ENCODE data around the gene KPNA3. TPM values are rescaled to one million over a fixed set of nuclear protein-coding genes. Genes with fewer than 3 reads are reported as not detected.

KPNA3 gene
- total RNA-seq, 2 experiments from 2014 or later: 35.3 to 47.9 TPM

- ATAC-seq (no peak), DNase-seq (no peak)
- Mint-ChIP-seq H3K36me3 (peaks cover 34% of the 10 kb centered on the region), H3K27ac (no peak overlapping the region), H3K4me3 (no peak overlapping the region), H3K27me3 (no peaks in the 10 kb centered on the region), H3K4me1 (peaks cover 17% of the 10 kb centered on the region), H3K9me3 (ENCODE audit: low read depth) (no peaks in the 10 kb centered on the region)
- CTCF ChIA-PET: interaction anchor here (1.1 kb wide), 1 partner anchor 109 kb away, joined by 3 read pairs; no protein-coding TSS in a partner anchor
Measured at GRCh38 chr13:49760558-49760957, 31.9 kb downstream of the KPNA3 start.

- no peaks in the 10 kb centered on the region for H3K9me3 Mint-ChIP-seq (ENCODE audit: low read depth)
- no peak for DNase-seq
- no peaks in the 10 kb centered on the region for H3K27me3 Mint-ChIP-seq
- ATAC-seq: no peak
- CTCF ChIA-PET: interaction anchor here (1.3 kb wide), 1 partner anchor 33 kb away, joined by 3 read pairs; the partner anchor contains the start of gene KPNA3
- peaks cover 17% of the 10 kb centered on the region for H3K4me1 Mint-ChIP-seq
- peaks cover 33% of the 10 kb centered on the region for H3K36me3 Mint-ChIP-seq
- no peak overlapping the region for H3K27ac Mint-ChIP-seq
- no peak overlapping the region for H3K4me3 Mint-ChIP-seq
Measured at GRCh38 chr13:49759503-49759902, 33.0 kb downstream of the KPNA3 start.

GRCh38 chr13:49756263-49756662, 36.2 kb downstream of the KPNA3 start:
- DNase-seq: no peak
- ATAC-seq: no peak
- CTCF ChIA-PET: interaction anchor here (1.6 kb wide), 1 partner anchor 28 kb away, joined by 3 read pairs; no protein-coding TSS in a partner anchor
- Mint-ChIP-seq H3K4me3 (no peak overlapping the region), H3K27ac (no peak overlapping the region), H3K4me1 (peaks cover 27% of the 10 kb centered on the region), H3K27me3 (no peaks in the 10 kb centered on the region), H3K36me3 (peaks cover 30% of the 10 kb centered on the region), H3K9me3 (ENCODE audit: low read depth) (no peaks in the 10 kb centered on the region)

GRCh38 chr13:49754146-49754545, 38.3 kb downstream of the KPNA3 start:
- CTCF ChIA-PET: interaction anchor here (1.2 kb wide), 1 partner anchor 48 kb away, joined by 3 read pairs; no protein-coding TSS in a partner anchor
- H3K4me1 Mint-ChIP-seq: peaks cover 13% of the 10 kb centered on the region
- DNase-seq (no peak), ATAC-seq (no peak)
- H3K4me3 Mint-ChIP-seq: no peak overlapping the region
- no peaks in the 10 kb centered on the region for H3K9me3 Mint-ChIP-seq (ENCODE audit: low read depth)
- no peaks in the 10 kb centered on the region for H3K27me3 Mint-ChIP-seq
- peaks cover 21% of the 10 kb centered on the region for H3K36me3 Mint-ChIP-seq
- H3K27ac Mint-ChIP-seq: no peak overlapping the region

- CTCF ChIA-PET: interaction anchor here (1.1 kb wide), 1 partner anchor 510 kb away, joined by 5 read pairs; no protein-coding TSS in a partner anchor
- Mint-ChIP-seq H3K27ac (no peak overlapping the region), H3K36me3 (peaks cover 23% of the 10 kb centered on the region), H3K4me3 (no peak overlapping the region), H3K4me1 (peaks cover 10% of the 10 kb centered on the region), H3K9me3 (ENCODE audit: low read depth) (no peaks in the 10 kb centered on the region), H3K27me3 (no peaks in the 10 kb centered on the region)
- ATAC-seq: no peak
- DNase-seq: no peak
Measured at GRCh38 chr13:49749848-49750247, 42.6 kb downstream of the KPNA3 start.

- DNase-seq (no peak), ATAC-seq (no peak)
- CTCF ChIA-PET: interaction anchor here (0.6 kb wide), 1 partner anchor 104 kb away, joined by 3 read pairs; no protein-coding TSS in a partner anchor
- Mint-ChIP-seq H3K27ac (no peak overlapping the region), H3K4me3 (no peak overlapping the region), H3K4me1 (no peaks in the 10 kb centered on the region), H3K36me3 (peaks cover 19% of the 10 kb centered on the region), H3K9me3 (ENCODE audit: low read depth) (no peaks in the 10 kb centered on the region), H3K27me3 (no peaks in the 10 kb centered on the region)
Measured at GRCh38 chr13:49746111-49746510, 46.4 kb downstream of the KPNA3 start.

GRCh38 chr13:49740870-49741269, 51.6 kb downstream of the KPNA3 start:
- Mint-ChIP-seq H3K36me3 (peaks cover 25% of the 10 kb centered on the region), H3K4me1 (no peaks in the 10 kb centered on the region), H3K4me3 (no peak overlapping the region), H3K27me3 (no peaks in the 10 kb centered on the region), H3K27ac (no peak overlapping the region), H3K9me3 (ENCODE audit: low read depth) (no peaks in the 10 kb centered on the region)
- no peak for DNase-seq
- CTCF ChIA-PET: no interaction called here
- ATAC-seq: no peak

GRCh38 chr13:49739498-49740187, 52.8 kb downstream of the KPNA3 start:
- Mint-ChIP-seq H3K9me3 (ENCODE audit: low read depth) (no peaks in the 10 kb centered on the region), H3K36me3 (peaks cover 19% of the 10 kb centered on the region), H3K27ac (no peak overlapping the region), H3K4me3 (no peak overlapping the region), H3K4me1 (no peaks in the 10 kb centered on the region), H3K27me3 (no peaks in the 10 kb centered on the region)
- no peak for DNase-seq
- CTCF ChIA-PET: interaction anchor here (0.9 kb wide), 1 partner anchor 53 kb away, joined by 3 read pairs; no protein-coding TSS in a partner anchor
- no peak for ATAC-seq

GRCh38 chr13:49733181-49733951, 59.1 kb downstream of the KPNA3 start:
- ATAC-seq (no peak), DNase-seq (no peak)
- CTCF ChIA-PET: interaction anchor here (0.5 kb wide), 1 partner anchor 227 kb away, joined by 3 read pairs; no protein-coding TSS in a partner anchor
- no peaks in the 10 kb centered on the region for H3K27me3 Mint-ChIP-seq
- H3K27ac Mint-ChIP-seq: no peak overlapping the region
- H3K9me3 Mint-ChIP-seq (ENCODE audit: low read depth): no peaks in the 10 kb centered on the region
- H3K36me3 Mint-ChIP-seq: peaks cover 8% of the 10 kb centered on the region
- no peak overlapping the region for H3K4me3 Mint-ChIP-seq
- H3K4me1 Mint-ChIP-seq: no peaks in the 10 kb centered on the region

GRCh38 chr13:49731766-49732165, 60.7 kb downstream of the KPNA3 start:
- H3K27ac Mint-ChIP-seq: no peak overlapping the region
- ATAC-seq: no peak
- CTCF ChIA-PET: no interaction called here
- no peak for DNase-seq
- no peaks in the 10 kb centered on the region for H3K27me3 Mint-ChIP-seq
- H3K36me3 Mint-ChIP-seq: peaks cover 18% of the 10 kb centered on the region
- H3K4me3 Mint-ChIP-seq: no peak overlapping the region
- no peaks in the 10 kb centered on the region for H3K4me1 Mint-ChIP-seq
- no peaks in the 10 kb centered on the region for H3K9me3 Mint-ChIP-seq (ENCODE audit: low read depth)

GRCh38 chr13:49716615-49717014, 75.9 kb downstream of the KPNA3 start:
- Mint-ChIP-seq H3K4me1 (no peaks in the 10 kb centered on the region), H3K4me3 (no peak overlapping the region), H3K27ac (no peak overlapping the region), H3K27me3 (no peaks in the 10 kb centered on the region), H3K36me3 (peaks cover 60% of the 10 kb centered on the region), H3K9me3 (ENCODE audit: low read depth) (peaks cover 10% of the 10 kb centered on the region)
- DNase-seq: no peak
- CTCF ChIA-PET: no interaction called here
- no peak for ATAC-seq

- Mint-ChIP-seq H3K36me3 (peaks cover 66% of the 10 kb centered on the region), H3K4me3 (no peak overlapping the region)
- CTCF ChIA-PET: no interaction called here
Measured at GRCh38 chr13:49714757-49715156, 77.7 kb downstream of the KPNA3 start.

GRCh38 chr13:49711218-49711863, 81.1 kb downstream of the KPNA3 start:
- Mint-ChIP-seq H3K4me3 (no peak overlapping the region), H3K27ac (no peak overlapping the region), H3K27me3 (no peaks in the 10 kb centered on the region), H3K9me3 (ENCODE audit: low read depth) (peaks cover 7% of the 10 kb centered on the region), H3K36me3 (peaks cover 56% of the 10 kb centered on the region), H3K4me1 (no peaks in the 10 kb centered on the region)
- CTCF ChIA-PET: no interaction called here
- DNase-seq (no peak), ATAC-seq (no peak)

More at GRCh38 chr13:49714757-49715156, 77.7 kb downstream of the KPNA3 start:
- Mint-ChIP-seq H3K27me3 (no peaks in the 10 kb centered on the region), H3K27ac (no peak overlapping the region), H3K9me3 (ENCODE audit: low read depth) (peaks cover 10% of the 10 kb centered on the region), H3K4me1 (no peaks in the 10 kb centered on the region)
- ATAC-seq: no peak
- no peak for DNase-seq

All from activated CD8-positive, alpha-beta memory T cell treated with anti-CD3 and anti-CD28 coated beads, Interleukin-2, amount 10 ng/mL, durations not matched to agents 7 days and 5 days (primary cell).